Activated CD4-positive, alpha-beta memory T cell treated with anti-CD3 and anti-CD28 coated beads, Interleukin-2, amount 10 ng/mL, durations not matched to agents 7 days and 5 days (primary cell): Measurements from ENCODE around the gene ABHD17C. TPM values are rescaled to one million over a fixed set of nuclear protein-coding genes. Genes with fewer than 3 reads are reported as not detected.

Experiments
- CTCF ChIA-PET: fragments of 350-600 bp; sonication (Branson Sonifier 250); formaldehyde crosslinking; loops from one replicate; lab custom pipeline; 2021; ENCODE audit warnings: antibody characterized with exemption, inconsistent platforms; lab: Charles Lee
- POLR2A ChIA-PET: fragments of 350-600 bp; sonication (Branson Sonifier 250); formaldehyde crosslinking; loops from one replicate; lab custom pipeline; 2021; ENCODE audit warnings: antibody characterized with exemption; lab: Charles Lee
- DNase-seq: peaks from one replicate; pipeline ENCODE4 v3.0.0-alpha.2; 2020
- H3K27ac Mint-ChIP-seq: one replicate; pipeline ENCODE4 v1.8.0; 2021; ENCODE audit warnings: mild to moderate bottlenecking, mixed read lengths
- H3K27me3 Mint-ChIP-seq: one replicate; pipeline ENCODE4 v1.8.0; 2021; ENCODE audit warnings: mixed read lengths
- H3K36me3 Mint-ChIP-seq: one replicate; pipeline ENCODE4 v1.8.0; 2021; ENCODE audit warnings: low read depth, mixed read lengths
- H3K4me1 Mint-ChIP-seq: one replicate; pipeline ENCODE4 v1.8.0; 2021; ENCODE audit warnings: mixed read lengths
- H3K4me3 Mint-ChIP-seq: one replicate; pipeline ENCODE4 v1.8.0; 2021; ENCODE audit warnings: mild to moderate bottlenecking, mixed read lengths
- H3K9me3 Mint-ChIP-seq: one replicate; pipeline ENCODE4 v1.8.0; 2021; ENCODE audit warnings: mixed read lengths
- total RNA-seq, 2 experiments: library from RNA; stranded (reverse); gene quantifications; one replicate each; pipeline ENCODE4 v1.2.3, GENCODE V29; 2021

Gene ABHD17C
- total RNA-seq, 2 experiments from 2014 or later = 3.8 to 4.0 TPM

DNA sequence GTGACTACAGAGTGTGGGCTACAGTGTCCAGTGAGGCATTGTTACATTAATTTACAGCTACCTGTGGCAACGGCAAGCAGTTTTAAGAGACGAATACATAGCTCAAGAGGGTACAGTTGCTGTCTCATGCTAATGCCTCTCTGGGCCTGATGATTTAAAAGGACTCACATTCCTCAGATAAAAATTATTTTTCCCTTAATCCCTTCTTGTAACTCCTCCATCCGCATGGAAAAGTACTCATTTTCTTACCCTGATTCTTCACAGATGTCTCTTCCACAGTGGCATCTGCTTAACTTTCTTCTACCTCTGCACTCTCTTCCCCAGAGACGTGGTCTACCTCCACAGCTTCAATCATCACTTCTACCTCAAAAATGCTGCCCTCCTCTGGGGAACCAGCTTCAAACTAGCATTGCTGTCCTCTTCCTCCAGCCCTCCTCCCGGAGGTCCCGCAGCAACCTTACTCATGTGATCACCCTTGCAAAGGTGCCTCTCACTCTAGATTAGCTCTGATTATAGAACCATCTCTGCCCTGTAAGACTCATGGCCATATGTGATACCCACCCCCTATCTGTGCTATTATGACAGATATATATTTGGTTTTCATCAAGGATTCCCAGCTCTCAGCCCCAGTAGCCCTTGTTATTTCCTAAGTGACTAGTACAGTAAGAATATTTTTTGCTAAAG, 21.4 kb upstream of the ABHD17C start:
- DNase-seq = no peak
- Mint-ChIP-seq H3K36me3 (no peaks in the 10 kb centered on the region), H3K9me3 (no peaks in the 10 kb centered on the region), H3K27me3 (peaks cover 22% of the 10 kb centered on the region), H3K4me1 (no peaks in the 10 kb centered on the region), H3K27ac (no peak overlapping the region), H3K4me3 (no peak overlapping the region)
- POLR2A ChIA-PET = no interaction called here
- CTCF ChIA-PET = interaction anchor here (0.5 to 1.1 kb wide), 2 partner anchors 11 to 103 kb away, joined by 3 read pairs; no protein-coding TSS in a partner anchor

DNA sequence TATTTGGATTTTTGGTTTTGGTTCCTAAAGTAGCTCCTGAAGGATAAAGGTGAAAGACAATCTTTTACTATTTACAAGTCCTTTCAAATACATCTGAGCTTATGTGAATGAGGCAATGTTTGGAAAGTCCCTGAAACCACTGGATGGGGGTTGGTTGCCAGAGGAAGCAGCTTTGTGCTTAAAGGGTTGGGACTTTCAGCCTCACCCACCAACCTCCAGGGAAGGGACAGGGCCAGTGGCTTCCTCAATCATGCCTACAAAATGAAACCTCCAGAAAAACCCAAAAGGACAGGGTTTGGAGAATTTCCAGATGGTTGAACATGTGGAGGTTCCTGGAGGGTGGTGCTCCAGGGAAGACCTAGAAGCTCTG, 20.9 kb upstream of the ABHD17C start:
- no peak for DNase-seq
- H3K9me3 Mint-ChIP-seq = no peaks in the 10 kb centered on the region
- ChIA-PET POLR2A (no interaction called here), CTCF (interaction anchor here (1.1 kb wide), 1 partner anchor 102 kb away, joined by 3 read pairs; no protein-coding TSS in a partner anchor)
- H3K4me3 Mint-ChIP-seq = no peak overlapping the region
- H3K27ac Mint-ChIP-seq = no peak overlapping the region
- H3K4me1 Mint-ChIP-seq = no peaks in the 10 kb centered on the region
- H3K27me3 Mint-ChIP-seq = peaks cover 22% of the 10 kb centered on the region
- H3K36me3 Mint-ChIP-seq = no peaks in the 10 kb centered on the region

DNA sequence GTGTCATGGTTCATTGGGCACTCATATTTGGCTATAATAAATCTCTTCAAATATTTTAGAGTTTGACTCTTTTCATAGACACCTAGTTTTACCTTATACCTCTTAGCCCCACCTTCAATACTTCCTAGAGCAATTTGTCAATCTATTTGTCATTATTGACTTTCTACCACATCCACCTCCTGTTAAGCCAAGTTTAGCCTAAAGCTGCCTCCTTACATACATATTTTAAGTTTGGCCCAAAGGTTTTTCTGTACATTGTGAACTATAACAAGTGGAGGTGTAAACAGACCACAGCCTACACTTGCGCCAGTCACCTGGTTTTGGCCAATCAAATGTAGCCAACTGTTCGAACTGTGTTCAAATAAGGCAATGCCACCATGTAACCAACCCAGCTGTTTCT, 18.1 kb upstream of the ABHD17C start:
- Mint-ChIP-seq H3K4me3 (no peak overlapping the region), H3K9me3 (peaks cover 3% of the 10 kb centered on the region), H3K27me3 (peaks cover 25% of the 10 kb centered on the region), H3K4me1 (peaks cover 4% of the 10 kb centered on the region), H3K36me3 (no peaks in the 10 kb centered on the region), H3K27ac (no peak overlapping the region)
- no peak for DNase-seq
- ChIA-PET POLR2A (no interaction called here), CTCF (no interaction called here)

- Mint-ChIP-seq H3K9me3 (peaks cover 3% of the 10 kb centered on the region), H3K4me3 (no peak overlapping the region), H3K27me3 (peaks cover 35% of the 10 kb centered on the region), H3K27ac (no peak overlapping the region), H3K36me3 (no peaks in the 10 kb centered on the region), H3K4me1 (peaks cover 4% of the 10 kb centered on the region)
- ChIA-PET CTCF (no interaction called here), POLR2A (no interaction called here)
- DNase-seq = no peak
These were observed 15.8 kb upstream of the ABHD17C start for GRCh38 chr15:80679167-80679803.

GRCh38 chr15:80679804-80680175, 15.3 kb upstream of the ABHD17C start:
- DNase-seq = no peak
- Mint-ChIP-seq H3K9me3 (peaks cover 3% of the 10 kb centered on the region), H3K27me3 (peaks cover 32% of the 10 kb centered on the region), H3K36me3 (no peaks in the 10 kb centered on the region), H3K4me1 (peaks cover 4% of the 10 kb centered on the region), H3K4me3 (no peak overlapping the region), H3K27ac (no peak overlapping the region)
- ChIA-PET POLR2A (no interaction called here), CTCF (no interaction called here)

GRCh38 chr15:80682201-80682600, 12.9 kb upstream of the ABHD17C start:
- Mint-ChIP-seq H3K4me3 (no peak overlapping the region), H3K36me3 (no peaks in the 10 kb centered on the region)
- CTCF ChIA-PET = no interaction called here

DNA sequence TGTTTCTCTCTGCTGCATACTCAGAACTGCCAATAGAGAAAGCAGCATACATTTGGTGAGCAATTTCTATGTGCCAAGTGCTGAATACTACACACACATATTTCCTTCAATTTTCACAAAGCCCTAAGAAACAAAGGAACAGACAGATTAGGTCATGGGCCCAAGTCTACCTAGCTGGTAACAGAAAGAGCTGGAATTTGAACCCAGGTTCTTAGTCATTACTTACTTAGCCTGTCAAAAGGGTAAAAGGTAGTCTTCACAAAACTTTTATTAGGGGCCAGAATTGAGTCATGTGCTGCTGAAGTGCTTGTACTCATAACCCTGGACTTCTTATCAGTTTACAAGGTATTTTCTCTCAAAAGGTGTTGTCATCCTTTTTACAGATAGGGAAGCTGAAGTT, 10.4 kb upstream of the ABHD17C start:
- CTCF ChIA-PET = no interaction called here
- H3K27ac Mint-ChIP-seq = no peak overlapping the region
- no peak overlapping the region for H3K4me3 Mint-ChIP-seq
- H3K9me3 Mint-ChIP-seq = peaks cover 3% of the 10 kb centered on the region
- H3K27me3 Mint-ChIP-seq = peaks cover 25% of the 10 kb centered on the region
- POLR2A ChIA-PET = no interaction called here
- peaks cover under 1% of the 10 kb centered on the region for H3K4me1 Mint-ChIP-seq
- no peak for DNase-seq
- no peaks in the 10 kb centered on the region for H3K36me3 Mint-ChIP-seq

More at GRCh38 chr15:80682201-80682600, 12.9 kb upstream of the ABHD17C start:
- Mint-ChIP-seq H3K9me3 (peaks cover 3% of the 10 kb centered on the region), H3K27ac (no peak overlapping the region), H3K4me1 (peaks cover 4% of the 10 kb centered on the region), H3K27me3 (peaks cover 26% of the 10 kb centered on the region)
- POLR2A ChIA-PET = no interaction called here
- DNase-seq = no peak

DNA sequence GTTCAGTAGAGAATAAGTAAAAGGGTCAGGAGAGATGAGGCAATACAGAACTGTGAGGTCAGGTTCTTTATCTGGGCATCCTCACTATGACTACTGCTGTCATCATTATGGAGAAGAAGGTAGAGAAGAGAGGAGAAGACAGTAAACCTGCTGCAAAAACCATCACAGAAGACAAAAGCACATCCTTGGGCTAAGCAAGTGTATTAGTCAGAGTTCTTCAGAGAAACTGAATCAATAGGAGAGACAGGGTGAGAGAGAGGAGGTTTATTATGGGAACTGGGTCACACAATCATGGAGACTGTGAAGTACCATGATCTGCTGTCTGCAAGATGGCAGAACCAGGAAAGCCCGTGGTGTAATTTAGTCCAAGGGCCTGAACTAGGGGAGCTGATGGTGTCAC, 9.5 kb upstream of the ABHD17C start:
- DNase-seq = no peak
- Mint-ChIP-seq H3K9me3 (peaks cover 1% of the 10 kb centered on the region), H3K27me3 (peaks cover 27% of the 10 kb centered on the region), H3K4me3 (no peak overlapping the region), H3K4me1 (no peaks in the 10 kb centered on the region), H3K27ac (no peak overlapping the region), H3K36me3 (no peaks in the 10 kb centered on the region)
- POLR2A ChIA-PET = interaction anchor here (1.0 kb wide), 1 partner anchor 9 kb away, joined by 3 read pairs; the partner anchor contains the start of gene ABHD17C
- CTCF ChIA-PET = interaction anchor here (0.5 kb wide), 1 partner anchor 1617 kb away, joined by 4 read pairs; no protein-coding TSS in a partner anchor

GRCh38 chr15:80689294-80689693, 5.8 kb upstream of the ABHD17C start:
- ChIA-PET CTCF (no interaction called here), POLR2A (no interaction called here)
- Mint-ChIP-seq H3K27me3 (peaks cover 31% of the 10 kb centered on the region), H3K36me3 (no peaks in the 10 kb centered on the region), H3K4me3 (no peak overlapping the region), H3K27ac (no peak overlapping the region), H3K4me1 (peaks cover 2% of the 10 kb centered on the region), H3K9me3 (no peaks in the 10 kb centered on the region)
- no peak for DNase-seq

DNA sequence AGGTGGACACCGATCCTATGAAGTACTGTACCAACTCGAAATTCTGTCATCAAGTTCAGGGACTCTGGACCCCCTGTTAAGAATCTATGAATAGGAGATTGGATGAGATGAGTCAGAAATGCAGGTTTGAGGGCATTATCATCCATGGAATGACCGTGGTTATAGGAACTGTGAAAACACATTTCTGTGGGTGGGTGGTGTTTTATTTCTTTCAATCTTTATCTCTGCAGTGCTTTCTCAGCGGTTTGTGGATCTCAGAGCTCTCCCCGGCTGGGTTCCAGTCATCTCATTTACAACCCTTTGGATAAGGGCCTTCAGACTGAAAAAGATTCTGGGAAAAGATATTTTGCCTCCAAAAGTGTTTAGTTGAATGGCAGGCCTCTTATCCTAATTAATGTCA, 5.4 kb upstream of the ABHD17C start:
- no peak overlapping the region for H3K27ac Mint-ChIP-seq
- ChIA-PET CTCF (no interaction called here), POLR2A (no interaction called here)
- H3K27me3 Mint-ChIP-seq = peaks cover 33% of the 10 kb centered on the region
- no peak for DNase-seq
- H3K36me3 Mint-ChIP-seq = no peaks in the 10 kb centered on the region
- no peaks in the 10 kb centered on the region for H3K9me3 Mint-ChIP-seq
- H3K4me3 Mint-ChIP-seq = no peak overlapping the region
- peaks cover 4% of the 10 kb centered on the region for H3K4me1 Mint-ChIP-seq

- H3K9me3 Mint-ChIP-seq = no peaks in the 10 kb centered on the region
- POLR2A ChIA-PET = no interaction called here
- DNase-seq = no peak
- H3K4me3 Mint-ChIP-seq = no peak overlapping the region
- peaks cover 12% of the 10 kb centered on the region for H3K4me1 Mint-ChIP-seq
- no peak overlapping the region for H3K27ac Mint-ChIP-seq
- CTCF ChIA-PET = no interaction called here
- no peaks in the 10 kb centered on the region for H3K36me3 Mint-ChIP-seq
- H3K27me3 Mint-ChIP-seq = peaks cover 28% of the 10 kb centered on the region
These were observed 3.5 kb upstream of the ABHD17C start for GRCh38 chr15:80691575-80691974.

GRCh38 chr15:80693682-80694610, 1.2 kb upstream of the ABHD17C start:
- Mint-ChIP-seq H3K4me1 (peaks cover 20% of the 10 kb centered on the region), H3K36me3 (no peaks in the 10 kb centered on the region), H3K4me3 (peak overlapping the region; percentile 77), H3K27ac (peak overlapping the region; percentile 12), H3K9me3 (no peaks in the 10 kb centered on the region), H3K27me3 (peaks cover 31% of the 10 kb centered on the region)
- DNase-seq = no peak
- POLR2A ChIA-PET = interaction anchor here (1.1 to 1.6 kb wide), 2 partner anchors 8 to 11 kb away, joined by 3 read pairs; no protein-coding TSS in a partner anchor
- CTCF ChIA-PET = interaction anchor here (1.2 kb wide), 1 partner anchor 82 kb away, joined by 8 read pairs; no protein-coding TSS in a partner anchor
